Right atrium auricular region (tissue), 2 donors: ENCODE measurements around the gene FBXO2. TPM values are rescaled to one million over a fixed set of nuclear protein-coding genes. Genes with fewer than 3 reads are reported as not detected.

Experiments
- DNase-seq: peaks from one replicate; pipeline ENCODE4 v3.0.0-alpha.2; 2019; ENCODE audit warnings: low spot score
- H3K27ac ChIP-seq, 2 donors: fragments of 200-600 bp; sonication (generic); 1 replicate in 1 of 2; 2 replicates in 1 of 2; pipeline ENCODE4 v1.5.1; 2016 to 2019
- H3K27me3 ChIP-seq, 2 donors: fragments of 200-600 bp; sonication (generic); one replicate each; pipeline versions ENCODE4 v1.5.1 to v1.6.0; 2017 to 2019
- H3K36me3 ChIP-seq: fragments of 200-600 bp; sonication (generic); one replicate; pipeline ENCODE4 v1.5.1; 2016
- H3K4me1 ChIP-seq, 2 donors: fragments of 200-600 bp; sonication (generic); one replicate each; pipeline versions ENCODE4 v1.5.1 to v1.6.0; 2017 to 2019
- H3K4me3 ChIP-seq, 2 donors: fragments of 200-600 bp; sonication (generic); 1 replicate in 1 of 2; 2 replicates in 1 of 2; pipeline ENCODE4 v1.5.1; 2017 to 2019; ENCODE audit warnings: mild to moderate bottlenecking in 1 of 2, moderate library complexity in 1 of 2
- H3K9me3 ChIP-seq, 2 donors: fragments of 200-600 bp; sonication (generic); one replicate each; pipeline ENCODE4 v1.5.1; 2019
- CTCF ChIP-seq, 2 donors: fragments of 200-600 bp; sonication (generic); IDR thresholded peaks; one replicate each; pipeline ENCODE4 v1.5.1; 2019; ENCODE audit warnings: antibody characterized with exemption in 2 of 2
- total RNA-seq, 2 donors: library from RNA; depleted of rRNA; stranded (reverse); fragments of >200 nt; gene quantifications; one replicate each; pipeline ENCODE4 v1.1.0, GENCODE V29; 2016

Gene FBXO2
- total RNA-seq, 2 donors from 2014 or later, result 2.5 to 16.7 TPM

GRCh38 chr1:11685210-11685752 is 31.1 kb upstream of the FBXO2 start:
- H3K27me3 ChIP-seq, result peaks cover under 1 to 4% of the 10 kb centered on the region in 2 donors
- no peak overlapping the region for H3K4me3 ChIP-seq
- no peak for TF ChIP-seq CTCF (IDR thresholded peaks at IDR 0.05)
- H3K27ac ChIP-seq, result no peak overlapping the region
- peaks cover 0 to 11% of the 10 kb centered on the region in 2 donors for H3K4me1 ChIP-seq
- H3K9me3 ChIP-seq, result no peaks in the 10 kb centered on the region
- H3K36me3 ChIP-seq, result no peaks in the 10 kb centered on the region
- no peak for DNase-seq

DNA sequence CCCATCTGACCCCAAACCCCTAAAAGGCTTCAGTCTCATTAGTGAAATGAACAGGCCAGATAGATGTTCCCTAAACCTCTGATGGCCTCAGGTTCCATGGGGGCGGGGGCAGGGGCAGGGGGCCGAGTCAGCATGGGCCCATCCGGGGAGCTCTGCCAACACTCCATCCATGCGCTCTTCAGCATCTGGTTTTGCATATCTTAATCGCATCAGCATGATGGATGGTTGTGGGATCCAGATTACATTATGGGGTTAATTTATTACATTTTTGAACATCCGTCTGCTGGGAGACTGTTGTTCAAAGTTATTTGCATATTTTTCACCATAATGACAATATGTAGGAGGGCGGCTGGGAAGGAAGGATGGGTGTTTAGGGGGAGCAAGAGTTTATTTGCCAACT is 29.8 kb upstream of the FBXO2 start:
- Histone ChIP-seq H3K36me3 (no peaks in the 10 kb centered on the region), H3K27ac (no peak overlapping the region), H3K9me3 (no peaks in the 10 kb centered on the region), H3K4me1 (peaks cover 0 to 13% of the 10 kb centered on the region in 2 donors), H3K27me3 (no peaks in the 10 kb centered on the region), H3K4me3 (no peak overlapping the region)
- no peak for DNase-seq
- no peak for TF ChIP-seq CTCF (IDR thresholded peaks at IDR 0.05)

DNA sequence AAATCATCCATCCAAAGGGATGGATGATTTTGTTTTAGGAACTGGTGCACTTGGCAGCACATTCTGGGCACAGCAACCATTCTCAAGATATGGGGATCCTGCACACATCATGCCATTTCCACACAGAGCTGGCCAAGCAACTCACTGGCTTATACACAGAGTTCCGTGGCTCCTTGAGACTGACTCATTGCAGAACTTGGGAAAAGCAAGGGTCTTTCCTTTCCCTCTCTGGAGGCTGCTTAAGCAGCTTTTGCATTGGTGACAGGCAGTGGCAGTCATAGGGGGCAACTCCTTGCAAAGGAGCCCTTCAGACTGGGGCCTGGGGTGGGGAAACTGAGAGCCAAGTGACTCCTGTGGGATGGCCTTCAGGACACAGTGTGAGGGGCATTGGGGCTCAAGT is 28.6 kb upstream of the FBXO2 start:
- H3K9me3 ChIP-seq, result no peaks in the 10 kb centered on the region
- no peak overlapping the region for H3K4me3 ChIP-seq
- peaks cover 0 to 13% of the 10 kb centered on the region in 2 donors for H3K4me1 ChIP-seq
- H3K27me3 ChIP-seq, result no peaks in the 10 kb centered on the region
- no peak overlapping the region for H3K27ac ChIP-seq
- TF ChIP-seq CTCF (IDR thresholded peaks at IDR 0.05), result no peak
- DNase-seq, result no peak
- no peaks in the 10 kb centered on the region for H3K36me3 ChIP-seq

- TF ChIP-seq CTCF (IDR thresholded peaks at IDR 0.05), result no peak
- no peak overlapping the region for H3K4me3 ChIP-seq
- no peak for DNase-seq
These were observed 28.1 kb upstream of the FBXO2 start for GRCh38 chr1:11682287-11682771.

GRCh38 chr1:11681071-11681771 is 27.0 kb upstream of the FBXO2 start, which contains the start of gene MAD2L2:
MAD2L2 (minus strand) TSS chr1:11681148; CDS start chr1:11680601, 547 bp downstream.
- H3K9me3 ChIP-seq, result no peaks in the 10 kb centered on the region

More at GRCh38 chr1:11682287-11682771, 28.1 kb upstream of the FBXO2 start:
- no peaks in the 10 kb centered on the region for H3K27me3 ChIP-seq
- no peaks in the 10 kb centered on the region for H3K9me3 ChIP-seq
- H3K36me3 ChIP-seq, result no peaks in the 10 kb centered on the region
- H3K4me1 ChIP-seq, result peaks cover 0 to 13% of the 10 kb centered on the region in 2 donors
- no peak overlapping the region for H3K27ac ChIP-seq

More at GRCh38 chr1:11681071-11681771, 27.0 kb upstream of the FBXO2 start, which contains the start of gene MAD2L2:
- Histone ChIP-seq H3K4me1 (peaks cover 0 to 13% of the 10 kb centered on the region in 2 donors), H3K27ac (peak within 1 kb of the TSS; percentile 84), H3K4me3 (peak within 1 kb of the TSS; percentile 73 to 91), H3K36me3 (peaks cover 6% of the 10 kb centered on the region), H3K27me3 (no peaks in the 10 kb centered on the region)
- DNase-seq, result peak; percentile 69
- TF ChIP-seq CTCF (IDR thresholded peaks at IDR 0.05), result peak in 1 of 2 donors; percentile 28
